ENCODE results near the gene IGF2BP3.
"Not testable (repeated sequence)": the region's sequence is repeated elsewhere in the genome, so short reads cannot be mapped to it uniquely, and the experiment has no call there.

IGF2BP3 gene

DNA sequence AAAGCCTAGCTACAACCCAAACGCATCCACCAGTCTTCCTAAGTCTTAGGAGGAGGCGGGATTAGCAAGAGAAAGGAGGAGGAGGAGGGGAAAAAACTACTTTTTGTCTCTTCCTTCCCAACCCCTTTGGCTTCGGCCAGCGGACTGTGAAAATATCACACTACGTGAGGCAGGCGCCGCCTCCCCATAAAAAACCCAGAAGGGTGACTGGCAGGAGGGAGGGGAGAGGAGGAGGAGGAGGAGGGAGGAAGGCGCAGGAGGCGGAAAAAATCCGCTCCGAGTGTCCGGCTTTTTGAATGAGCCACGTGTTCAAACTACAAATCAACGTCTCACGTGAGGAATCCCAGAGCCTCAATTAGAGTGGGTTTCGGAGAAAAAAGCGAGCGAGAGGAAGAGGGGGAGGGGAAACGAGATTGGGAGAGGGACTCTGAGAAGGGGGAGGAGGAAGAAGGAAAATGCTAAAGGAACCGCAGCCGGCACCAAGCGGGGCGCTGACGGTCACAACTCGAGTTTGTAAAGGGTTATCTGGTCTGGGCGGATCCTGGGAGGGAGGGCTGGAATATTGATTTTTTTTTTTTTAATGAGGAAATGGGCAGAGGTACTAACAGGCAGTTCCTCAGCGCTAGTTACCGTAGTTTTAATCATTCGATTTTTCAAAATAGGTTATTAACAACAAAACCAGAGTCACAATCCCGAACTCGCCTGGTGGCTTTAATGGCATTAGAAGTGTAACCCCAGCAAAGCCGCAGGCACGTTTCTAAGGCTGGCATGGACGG is at the start of gene IGF2BP3:
Gene IGF2BP3, minus strand, starts transcription at position 162 of the 776 bp plus-strand sequence. CDS start 381 bp downstream, outside the sequence.
- DNase-seq: no peak

DNA sequence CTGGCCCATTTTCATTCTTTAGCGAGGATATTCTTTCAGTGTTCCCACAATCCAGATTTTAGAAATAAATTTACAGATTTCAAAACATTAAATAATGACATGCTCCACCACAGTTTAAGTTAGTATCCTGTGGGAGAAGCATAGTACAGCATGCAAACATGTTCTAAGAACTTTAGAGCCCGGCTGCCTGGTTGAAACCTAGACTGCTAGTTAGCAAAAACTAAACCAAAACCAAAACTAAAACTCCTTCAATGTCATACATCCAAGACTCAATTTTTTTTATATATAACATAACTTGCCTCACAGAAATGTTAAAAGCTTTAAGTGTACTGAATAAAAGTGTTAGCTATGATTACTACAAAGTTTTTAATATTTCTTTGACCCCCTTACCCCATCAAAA is 44.5 kb upstream of the IGF2BP3 start:
- DNase-seq: no peak

DNA sequence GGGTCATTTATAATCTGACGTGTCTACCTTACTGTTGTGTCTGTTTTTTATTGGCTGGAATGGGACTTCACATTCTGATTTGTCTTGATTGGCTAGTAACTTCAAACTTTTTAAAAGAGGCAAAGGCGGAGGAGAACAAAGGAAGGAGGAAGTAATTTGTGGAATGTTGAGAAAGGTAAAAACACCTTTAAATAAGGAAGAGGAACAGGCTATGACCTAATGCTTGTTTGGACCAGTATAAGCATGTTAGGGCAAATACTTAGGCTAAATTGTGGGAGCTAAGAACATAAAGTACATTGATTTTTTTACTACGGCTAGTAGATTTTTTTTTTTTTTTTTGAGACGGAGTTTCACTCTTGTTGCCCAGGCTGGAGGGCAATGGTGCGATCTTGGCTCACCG is 43.5 kb upstream of the IGF2BP3 start:
- not testable (repeated sequence) for DNase-seq

DNA sequence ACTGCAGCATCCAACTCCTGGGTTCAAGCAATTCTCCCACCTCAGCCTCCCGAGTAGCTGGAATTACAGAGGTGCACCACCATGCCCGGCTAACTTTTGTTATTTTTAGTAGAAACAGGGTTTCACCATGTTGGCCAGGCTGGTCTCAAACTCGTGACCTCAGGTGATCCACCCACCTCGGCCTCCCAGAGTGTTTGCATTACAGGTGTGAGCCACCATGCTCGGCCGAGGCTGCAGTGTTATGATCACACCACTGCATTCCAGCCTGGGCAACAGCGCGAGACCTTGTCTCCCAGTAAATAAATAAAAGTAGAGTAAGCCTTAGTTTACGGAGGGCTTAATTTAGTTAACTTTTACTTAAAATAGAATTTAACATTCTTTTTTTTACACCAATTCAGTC is 23.7 kb upstream of the IGF2BP3 start:
- DNase-seq: no peak

DNA sequence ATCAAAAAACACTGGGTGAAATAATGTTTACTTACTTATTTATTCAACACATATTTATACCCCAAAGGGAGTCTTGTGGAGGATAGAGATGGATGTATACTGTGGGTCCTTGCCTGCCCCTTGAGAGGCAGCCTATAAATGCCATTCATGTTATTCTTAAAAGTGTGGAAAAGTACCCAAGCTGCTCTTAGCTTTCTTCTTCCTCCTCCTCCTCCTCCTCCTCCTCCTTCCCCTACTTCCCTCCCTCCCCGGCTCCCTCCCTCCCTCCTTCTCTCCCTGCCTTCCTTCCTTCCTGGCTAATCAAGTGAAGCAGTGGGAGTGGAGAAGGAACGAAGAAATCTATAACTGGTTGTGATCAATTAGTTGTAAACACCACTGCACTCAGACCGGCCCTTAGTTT is 21.2 kb upstream of the IGF2BP3 start:
- DNase-seq: no peak

DNA sequence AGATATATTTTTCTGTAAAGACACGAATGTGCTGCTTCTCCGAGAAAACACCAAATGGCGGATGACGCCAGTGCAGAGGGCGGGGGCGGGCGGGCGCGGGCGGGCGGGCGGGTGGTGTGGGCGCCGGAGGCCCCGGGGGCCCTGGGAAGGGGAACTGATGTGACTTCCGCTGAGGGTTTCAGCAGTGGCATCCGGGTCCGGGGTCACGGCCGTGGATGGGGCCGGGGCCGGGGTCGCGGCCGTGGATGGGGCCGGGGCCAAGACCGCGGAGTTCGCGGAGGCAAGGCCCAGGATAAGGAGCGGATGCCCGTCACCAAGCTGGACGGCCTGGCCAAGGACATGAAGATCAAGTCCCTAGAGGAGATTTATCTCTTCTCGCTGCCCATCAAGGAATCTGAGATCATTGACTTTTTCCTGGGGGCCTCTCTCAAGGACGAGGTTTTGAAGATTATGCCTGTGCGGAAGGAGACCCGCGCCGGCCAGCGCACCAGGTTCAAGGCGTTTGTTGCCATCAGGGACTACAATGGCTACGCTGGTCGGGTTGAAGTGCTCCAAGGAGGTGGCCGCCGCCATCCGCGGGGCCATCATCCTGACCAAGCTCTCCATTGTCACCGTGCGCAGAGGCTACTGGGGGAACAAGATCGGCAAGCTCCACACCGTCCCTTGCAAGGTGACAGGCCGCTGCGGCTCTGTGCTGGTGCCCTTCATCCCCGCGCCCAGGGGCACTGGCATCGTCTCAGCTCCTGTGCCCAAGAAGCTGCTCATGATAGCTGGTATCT is 20.3 kb upstream of the IGF2BP3 start:
- peak in 32 of 56 donors; percentile 10 to 66 (median 30) for DNase-seq

DNA sequence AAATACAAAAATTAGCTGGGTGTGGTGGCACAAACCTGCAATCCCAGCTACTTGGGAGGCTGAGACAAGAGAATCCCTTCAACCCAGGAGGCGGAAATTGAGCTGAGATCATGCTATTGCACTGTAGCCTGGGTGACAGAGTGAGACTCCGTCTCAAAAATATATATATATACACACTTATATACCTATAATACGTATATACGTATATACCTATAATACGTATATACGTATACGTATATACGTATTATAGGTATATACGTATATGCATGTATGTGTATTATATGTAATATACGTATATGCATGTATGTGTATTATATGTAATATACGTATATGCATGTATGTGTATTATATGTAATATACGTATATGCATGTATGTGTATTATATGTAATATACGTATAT is 18.4 kb upstream of the IGF2BP3 start:
- DNase-seq: not testable (repeated sequence)

DNA sequence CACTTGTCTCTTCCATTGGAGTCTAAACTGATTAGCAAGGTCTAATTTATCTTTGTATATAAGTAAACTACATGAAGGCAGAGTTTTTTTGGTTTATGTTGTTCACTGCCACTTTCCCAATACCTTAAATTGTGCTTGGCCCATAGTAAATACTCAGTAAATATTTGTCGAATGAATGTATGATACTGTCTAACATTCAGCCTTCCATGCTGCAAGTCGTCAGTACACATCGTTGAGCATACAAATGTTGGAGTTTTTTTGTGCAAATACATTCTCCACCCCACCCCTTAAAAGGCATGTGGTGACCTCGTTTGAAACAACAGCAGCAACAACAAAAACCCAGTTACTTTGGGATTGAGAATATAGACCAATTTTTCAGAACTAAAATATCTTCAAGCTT is 17.4 kb upstream of the IGF2BP3 start:
- no peak for DNase-seq

DNA sequence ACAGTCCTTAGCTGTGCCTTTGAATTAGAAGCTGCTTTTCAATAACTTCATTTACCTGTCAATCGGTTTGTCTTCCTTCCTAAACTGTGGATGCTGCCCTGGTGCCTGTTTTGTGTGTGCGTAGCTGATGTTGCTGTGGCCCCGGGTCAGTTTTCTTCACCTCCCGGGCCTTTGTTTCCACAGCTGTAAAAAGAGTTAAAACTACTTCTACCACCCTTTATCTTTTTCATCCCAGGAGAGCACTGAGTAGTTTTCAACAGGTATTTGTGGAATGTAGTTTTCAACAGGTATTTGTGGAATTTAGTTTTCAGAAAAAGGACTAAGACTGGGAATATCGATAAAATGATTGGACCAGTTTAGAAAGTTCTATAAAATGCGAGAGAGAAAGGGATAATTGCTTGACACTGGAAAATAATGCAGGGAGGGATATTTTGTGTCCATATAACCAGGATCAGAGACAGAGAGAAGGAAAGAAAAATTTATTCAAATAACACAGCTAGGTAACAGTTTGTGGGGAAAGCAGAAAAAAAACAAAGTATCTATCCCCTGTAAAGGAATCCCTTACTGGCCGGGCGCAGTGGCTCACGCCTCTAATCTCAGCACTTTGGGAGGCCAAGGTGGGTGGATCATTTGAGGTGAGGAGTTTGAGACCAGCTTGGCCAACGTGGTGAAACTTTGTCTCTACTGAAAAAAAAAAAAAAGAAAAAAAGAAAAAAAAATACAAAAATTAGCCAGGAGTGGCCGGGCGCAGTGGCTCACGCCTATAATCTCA is 15.9 kb upstream of the IGF2BP3 start:
- DNase-seq: no peak

DNA sequence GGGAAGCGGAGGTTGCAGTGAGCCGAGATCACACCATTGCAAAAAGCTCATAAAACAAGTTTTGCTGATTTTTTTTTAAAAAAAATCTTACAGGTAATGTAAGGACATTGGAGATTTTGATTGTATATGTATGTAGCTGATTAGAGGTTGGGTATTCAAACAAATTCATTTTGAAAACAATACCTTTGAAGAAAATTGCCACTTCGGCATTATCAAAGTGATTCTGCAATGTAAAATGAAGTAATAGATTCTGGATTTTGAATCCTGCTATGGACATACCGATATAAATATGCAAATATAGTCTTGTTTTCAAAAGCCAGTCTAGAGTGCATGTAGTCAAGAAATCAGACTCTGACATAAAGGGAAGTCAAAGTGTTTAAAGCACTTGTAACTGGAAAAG is 12.4 kb upstream of the IGF2BP3 start:
- no peak for DNase-seq

DNA sequence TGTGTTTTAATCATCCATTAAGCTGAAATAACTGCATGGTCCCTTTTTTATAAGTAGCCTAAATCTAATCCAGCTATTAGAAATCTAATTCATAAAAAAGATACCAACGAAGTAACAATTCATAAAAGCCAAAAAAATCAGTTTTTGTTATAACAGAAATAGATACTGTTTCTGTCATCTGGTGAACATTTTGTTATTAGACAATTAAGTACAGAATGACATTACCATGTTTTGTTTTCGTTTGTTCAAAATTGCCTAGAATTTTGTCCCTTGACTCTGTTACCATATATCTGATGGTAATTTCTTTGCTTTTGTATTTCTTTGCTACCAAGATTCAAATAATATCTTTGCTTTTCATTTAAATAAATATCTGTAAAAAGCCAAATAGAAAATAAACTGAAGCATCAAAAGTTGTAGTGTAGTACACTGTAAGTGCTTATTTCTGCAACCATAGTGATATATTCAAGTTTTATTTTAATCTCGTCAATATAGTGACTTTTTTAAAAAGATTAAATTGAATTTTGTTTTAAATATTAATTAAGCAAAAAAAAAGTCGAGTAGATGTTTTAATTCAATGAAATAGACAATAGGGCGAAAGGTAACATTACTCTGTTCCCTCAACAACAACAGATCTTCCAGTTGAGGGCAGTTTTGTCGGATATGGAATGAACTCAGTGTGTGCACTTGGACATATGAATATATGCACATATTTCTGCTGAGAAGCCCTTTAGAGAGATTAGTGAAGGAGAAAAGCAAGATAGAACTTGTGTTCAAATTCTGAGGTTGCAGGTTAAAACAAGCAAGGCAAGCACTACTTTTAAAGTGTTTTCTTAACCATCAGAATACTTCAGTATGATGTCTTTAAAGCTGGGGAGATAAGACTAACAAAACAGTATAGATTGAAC is 7.9 kb upstream of the IGF2BP3 start:
- DNase-seq: no peak

DNA sequence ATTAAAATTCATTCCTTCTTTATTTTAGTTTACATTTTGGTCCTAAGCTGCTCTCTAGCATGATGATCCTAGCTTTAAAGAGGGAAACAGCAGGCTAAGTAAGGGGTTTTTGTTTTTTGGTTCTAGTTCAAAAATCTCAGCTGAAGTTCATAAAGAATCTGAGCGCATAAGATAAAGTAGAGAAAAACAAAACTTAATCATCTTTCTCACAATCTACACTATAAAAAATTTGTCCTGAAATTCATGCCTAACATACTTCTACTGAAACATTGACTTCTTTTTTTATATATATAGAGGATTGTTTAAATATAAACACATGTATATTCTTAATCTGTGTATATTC is 6.8 kb upstream of the IGF2BP3 start:
- DNase-seq: no peak

DNA sequence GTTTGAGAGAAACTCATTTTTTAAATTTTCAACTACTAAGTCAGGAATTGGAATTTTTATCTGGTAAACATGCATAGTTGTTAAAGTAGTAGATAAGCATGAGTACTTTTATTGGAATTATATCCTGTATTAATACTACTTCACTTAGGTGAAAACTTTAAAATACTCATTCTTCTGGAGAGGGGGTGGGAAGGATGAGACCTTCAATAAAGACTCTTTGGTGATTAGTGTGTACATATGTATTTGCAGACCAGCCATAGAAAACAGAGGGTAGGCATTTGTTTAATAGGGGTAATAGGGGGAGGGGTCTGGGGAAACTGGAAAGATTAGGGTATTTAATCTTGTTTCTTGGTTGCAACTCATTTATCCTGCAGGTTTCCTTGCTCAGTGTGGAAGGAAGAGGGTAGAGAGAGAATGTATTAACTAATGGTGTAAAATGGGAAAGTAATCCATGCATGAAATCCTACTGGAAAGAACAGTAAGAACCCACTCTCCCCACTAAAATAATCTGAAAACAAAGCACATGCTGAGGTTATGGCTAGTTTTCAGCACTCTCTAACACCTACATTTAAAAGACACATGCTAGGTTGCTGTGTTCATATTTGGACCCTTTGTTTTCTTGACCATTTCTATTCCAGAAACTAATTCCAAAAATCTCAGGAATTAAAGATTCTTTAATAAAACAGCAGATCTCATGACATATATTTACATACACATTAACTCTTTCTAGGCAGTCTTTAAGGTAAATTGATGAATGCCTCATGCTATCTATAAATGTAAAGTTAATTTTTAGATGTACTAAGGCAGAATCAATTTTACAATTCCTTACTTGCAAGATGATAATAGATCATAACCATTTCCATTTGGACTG is 6.2 kb upstream of the IGF2BP3 start:
- DNase-seq: no peak

DNA sequence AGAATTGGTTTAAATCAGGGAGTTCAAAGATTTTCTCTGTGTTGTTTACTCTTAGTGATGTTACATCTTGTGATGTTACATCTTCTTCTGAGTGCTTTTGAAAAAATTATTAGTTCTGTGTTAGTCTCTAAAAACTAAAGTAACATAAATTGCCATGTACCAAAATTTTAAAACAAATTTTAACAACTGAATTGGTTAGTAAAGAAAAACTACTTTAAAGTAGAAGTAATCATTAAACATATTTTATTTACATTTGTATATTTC is 5.2 kb upstream of the IGF2BP3 start:
- DNase-seq: no peak

DNA sequence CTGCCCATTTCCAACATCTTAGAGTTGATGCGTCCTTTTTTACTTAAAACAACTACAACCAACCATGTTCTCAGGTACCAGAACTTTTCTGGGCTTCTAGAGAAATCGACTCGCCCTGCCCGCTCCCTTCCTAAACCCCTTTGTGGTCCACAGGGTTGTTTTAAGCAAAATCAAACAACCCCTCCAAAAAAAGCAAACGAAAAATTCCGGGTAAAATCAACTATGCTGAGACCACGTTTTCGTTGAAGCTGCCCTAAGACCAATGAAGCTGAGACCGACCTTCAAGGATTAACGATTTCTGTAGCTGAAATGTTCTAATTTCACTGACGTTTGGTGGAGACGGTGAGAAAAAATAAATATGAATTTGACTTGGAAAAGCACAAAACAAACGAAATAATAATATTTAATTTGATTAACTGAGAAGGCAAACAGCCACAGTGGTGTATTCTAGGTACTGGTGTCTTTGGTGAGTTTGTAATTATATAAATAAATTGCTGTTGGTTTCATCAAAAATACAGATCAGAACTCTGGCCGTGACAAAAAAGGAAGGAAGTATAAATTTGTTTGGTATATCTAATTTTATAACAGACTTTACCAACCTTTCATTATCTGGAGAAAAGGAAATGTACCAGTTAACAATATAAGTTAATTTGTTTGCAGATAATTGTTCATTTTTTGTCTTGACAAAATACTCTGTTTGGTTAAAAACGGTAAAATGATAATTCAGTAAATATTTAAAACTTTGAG is 4.7 kb upstream of the IGF2BP3 start:
- no peak for DNase-seq

DNA sequence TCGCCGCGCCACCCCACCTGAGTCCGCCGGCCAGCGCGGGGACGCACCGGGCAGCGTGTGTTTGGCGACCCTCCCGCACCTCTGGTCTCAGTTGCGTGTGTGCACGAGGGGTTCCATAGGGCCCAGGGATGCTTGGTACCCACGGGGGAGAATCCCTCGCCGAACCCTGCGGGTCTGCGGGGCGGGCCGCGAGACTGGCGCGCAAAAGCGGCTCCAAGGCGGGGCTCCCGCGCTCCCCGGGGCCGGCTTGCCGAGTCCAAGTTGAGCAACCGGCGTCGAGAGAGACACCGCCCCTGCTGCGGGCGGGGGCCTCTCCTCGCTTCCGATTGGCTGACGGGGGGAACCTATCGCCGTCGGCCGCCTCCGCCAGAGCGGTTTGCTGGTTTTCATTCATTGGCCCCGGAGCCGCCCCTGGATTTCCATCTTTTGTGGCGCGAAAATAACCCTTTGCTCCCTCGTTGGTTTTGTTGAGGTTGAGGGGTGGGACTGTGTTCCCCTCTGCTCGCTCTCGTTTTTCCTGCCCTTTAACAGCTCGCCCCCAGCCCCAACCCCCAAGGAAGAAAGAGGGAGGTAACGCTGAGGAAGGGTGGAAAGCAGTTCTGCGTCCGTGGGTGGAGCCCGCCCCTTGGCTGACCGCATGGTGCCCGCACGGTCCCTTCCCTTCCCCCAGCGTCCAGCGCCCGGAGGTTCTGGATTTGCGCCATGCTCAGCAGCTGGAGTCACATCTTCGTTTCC is 4.0 kb upstream of the IGF2BP3 start:
- DNase-seq: peak in 2 of 56 donors; percentile 11 to 48

DNA sequence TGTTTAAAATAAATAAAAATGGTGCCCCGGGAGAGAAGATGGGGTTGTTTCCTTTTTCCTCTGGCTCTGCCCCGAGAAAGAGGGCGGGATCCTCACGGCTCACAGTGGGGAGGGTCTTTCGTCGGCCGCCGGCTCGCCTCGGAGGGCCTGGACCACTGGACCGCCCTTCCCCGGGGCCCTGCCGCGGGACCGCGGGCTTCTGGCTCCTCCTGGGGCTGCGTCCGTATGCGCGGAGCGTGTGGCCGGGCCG is 3.5 kb upstream of the IGF2BP3 start:
- no peak for DNase-seq

DNA sequence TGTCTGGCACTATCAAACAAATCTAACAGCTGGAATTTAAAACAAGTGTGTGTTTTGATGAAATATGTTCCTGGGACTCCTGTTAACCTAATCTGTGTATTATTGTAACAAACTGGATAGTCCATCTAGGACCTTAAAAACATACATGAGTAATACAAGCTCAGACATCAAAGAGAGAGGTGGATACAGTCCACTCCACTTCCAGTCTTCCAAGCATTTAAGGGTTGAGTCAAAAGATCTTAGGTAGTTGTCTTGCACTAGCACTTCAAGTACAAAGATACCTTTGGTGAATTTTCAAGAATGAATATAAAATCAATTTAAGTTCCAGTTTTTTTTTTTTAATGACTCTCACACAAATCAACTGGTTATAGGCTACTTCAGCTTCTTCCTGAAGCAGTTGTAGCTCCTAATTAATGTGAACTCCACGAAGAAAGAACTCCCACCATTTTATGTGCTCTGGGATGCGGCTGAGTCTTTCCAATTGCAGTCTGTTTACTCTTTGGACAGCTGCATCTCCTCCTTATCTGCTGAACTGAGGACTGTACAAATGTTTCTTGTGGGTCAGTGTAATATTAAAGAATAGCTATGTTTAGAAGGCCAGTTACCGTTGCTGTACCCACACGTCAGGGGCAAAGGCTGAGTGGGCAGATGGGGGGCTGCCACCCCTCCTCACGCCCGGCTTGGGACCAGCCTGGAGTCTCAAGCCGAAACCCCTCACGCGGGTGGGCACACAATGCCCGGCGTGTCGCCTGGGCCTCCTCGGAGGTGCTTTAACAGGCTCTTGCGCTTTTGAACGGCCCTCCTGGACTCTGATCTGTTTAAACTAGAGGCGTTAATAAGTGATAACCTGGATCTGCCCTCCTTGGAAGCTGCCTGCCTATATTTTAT is 2.9 kb upstream of the IGF2BP3 start:
- no peak for DNase-seq

Measured in amygdala (tissue), 56 donors.